Measurements from ENCODE around the gene ITIH5.

Gene ITIH5

GRCh38 chr10:7706534-7707073, 39.8 kb upstream of the ITIH5 start:
- H3K27ac ChIP-seq, result no peak overlapping the region
- TF ChIP-seq CTCF (IDR thresholded peaks at IDR 0.05) (no peak), ZFX (IDR thresholded peaks at IDR 0.05; ENCODE audit: borderline replicate concordance) (no peak)

- no peak for TF ChIP-seq ZFX (IDR thresholded peaks at IDR 0.05; ENCODE audit: borderline replicate concordance)
- TF ChIP-seq CTCF (IDR thresholded peaks at IDR 0.05), result no peak
- no peak overlapping the region for H3K27ac ChIP-seq
These were observed 38.6 kb upstream of the ITIH5 start for GRCh38 chr10:7705341-7705740.

- H3K27ac ChIP-seq, result no peak overlapping the region
These were observed 37.6 kb upstream of the ITIH5 start for GRCh38 chr10:7704071-7705016.

GRCh38 chr10:7703140-7703539, 36.4 kb upstream of the ITIH5 start, which contains the start of gene ITIH2:
TSS of gene ITIH2 (plus strand) at chr10:7703316. CDS start at chr10:7703435, 119 bp downstream.
- H3K27ac ChIP-seq, result no peak within 1 kb of the TSS
- TF ChIP-seq ZFX (IDR thresholded peaks at IDR 0.05; ENCODE audit: borderline replicate concordance) (no peak), CTCF (IDR thresholded peaks at IDR 0.05) (no peak)

More at GRCh38 chr10:7704071-7705016, 37.6 kb upstream of the ITIH5 start:
- TF ChIP-seq ZFX (IDR thresholded peaks at IDR 0.05; ENCODE audit: borderline replicate concordance) (no peak), CTCF (IDR thresholded peaks at IDR 0.05) (no peak)

GRCh38 chr10:7702288-7702812, 35.6 kb upstream of the ITIH5 start:
- H3K27ac ChIP-seq, result no peak overlapping the region
- TF ChIP-seq ZFX (IDR thresholded peaks at IDR 0.05; ENCODE audit: borderline replicate concordance), result no peak
- no peak for TF ChIP-seq CTCF (IDR thresholded peaks at IDR 0.05)

- TF ChIP-seq ZFX (IDR thresholded peaks at IDR 0.05; ENCODE audit: borderline replicate concordance), result no peak
- no peak for TF ChIP-seq CTCF (IDR thresholded peaks at IDR 0.05)
- H3K27ac ChIP-seq, result no peak overlapping the region
These were observed 34.5 kb upstream of the ITIH5 start for GRCh38 chr10:7701158-7701742.

All from 22Rv1 (cell line).